Measurements from ENCODE around the gene PCCA. TPM values are rescaled to one million over a fixed set of nuclear protein-coding genes. Genes with fewer than 3 reads are reported as not detected.

The PCCA gene
- total RNA-seq, 1 donor from 2014 or later, result 66.8 TPM

GRCh38 chr13:100527644-100528043 is 438.8 kb downstream of the PCCA start:
- TF ChIP-seq, protein P1, sequence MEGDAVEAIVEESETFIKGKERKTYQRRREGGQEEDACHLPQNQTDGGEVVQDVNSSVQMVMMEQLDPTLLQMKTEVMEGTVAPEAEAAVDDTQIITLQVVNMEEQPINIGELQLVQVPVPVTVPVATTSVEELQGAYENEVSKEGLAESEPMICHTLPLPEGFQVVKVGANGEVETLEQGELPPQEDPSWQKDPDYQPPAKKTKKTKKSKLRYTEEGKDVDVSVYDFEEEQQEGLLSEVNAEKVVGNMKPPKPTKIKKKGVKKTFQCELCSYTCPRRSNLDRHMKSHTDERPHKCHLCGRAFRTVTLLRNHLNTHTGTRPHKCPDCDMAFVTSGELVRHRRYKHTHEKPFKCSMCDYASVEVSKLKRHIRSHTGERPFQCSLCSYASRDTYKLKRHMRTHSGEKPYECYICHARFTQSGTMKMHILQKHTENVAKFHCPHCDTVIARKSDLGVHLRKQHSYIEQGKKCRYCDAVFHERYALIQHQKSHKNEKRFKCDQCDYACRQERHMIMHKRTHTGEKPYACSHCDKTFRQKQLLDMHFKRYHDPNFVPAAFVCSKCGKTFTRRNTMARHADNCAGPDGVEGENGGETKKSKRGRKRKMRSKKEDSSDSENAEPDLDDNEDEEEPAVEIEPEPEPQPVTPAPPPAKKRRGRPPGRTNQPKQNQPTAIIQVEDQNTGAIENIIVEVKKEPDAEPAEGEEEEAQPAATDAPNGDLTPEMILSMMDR (IDR thresholded peaks at IDR 0.05; ENCODE audit: partially characterized antibody, unreplicated experiment), result no peak
- Mint-ChIP-seq H3K27ac (ENCODE audit: unreplicated experiment) (no peak overlapping the region), H3K27me3 (ENCODE audit: unreplicated experiment) (peaks cover 6% of the 10 kb centered on the region), H3K9me3 (ENCODE audit: unreplicated experiment) (peaks cover 6% of the 10 kb centered on the region), H3K4me1 (ENCODE audit: low read depth, unreplicated experiment) (peaks cover 44% of the 10 kb centered on the region), H3K4me3 (ENCODE audit: unreplicated experiment) (no peak overlapping the region), H3K36me3 (ENCODE audit: unreplicated experiment) (peaks cover 3% of the 10 kb centered on the region)
- no peak for DNase-seq

- no peak overlapping the region for H3K27ac Mint-ChIP-seq (ENCODE audit: unreplicated experiment)
- H3K4me3 Mint-ChIP-seq (ENCODE audit: unreplicated experiment), result no peak overlapping the region
- H3K9me3 Mint-ChIP-seq (ENCODE audit: unreplicated experiment), result peaks cover 5% of the 10 kb centered on the region
- H3K27me3 Mint-ChIP-seq (ENCODE audit: unreplicated experiment), result peaks cover 6% of the 10 kb centered on the region
- TF ChIP-seq, protein P1 (IDR thresholded peaks at IDR 0.05; ENCODE audit: partially characterized antibody, unreplicated experiment), result no peak
- H3K4me1 Mint-ChIP-seq (ENCODE audit: low read depth, unreplicated experiment), result peaks cover 37% of the 10 kb centered on the region
- H3K36me3 Mint-ChIP-seq (ENCODE audit: unreplicated experiment), result peaks cover 3% of the 10 kb centered on the region
- DNase-seq, result no peak
Measured at GRCh38 chr13:100528353-100528752, 439.5 kb downstream of the PCCA start.

GRCh38 chr13:100528820-100529219 is 439.9 kb downstream of the PCCA start:
- H3K4me3 Mint-ChIP-seq (ENCODE audit: unreplicated experiment), result no peak overlapping the region
- peaks cover 6% of the 10 kb centered on the region for H3K27me3 Mint-ChIP-seq (ENCODE audit: unreplicated experiment)
- peaks cover 33% of the 10 kb centered on the region for H3K4me1 Mint-ChIP-seq (ENCODE audit: low read depth, unreplicated experiment)
- peak overlapping the region; percentile 40 for H3K27ac Mint-ChIP-seq (ENCODE audit: unreplicated experiment)
- TF ChIP-seq, protein P1 (IDR thresholded peaks at IDR 0.05; ENCODE audit: partially characterized antibody, unreplicated experiment), result no peak
- DNase-seq, result no peak
- H3K9me3 Mint-ChIP-seq (ENCODE audit: unreplicated experiment), result peaks cover 5% of the 10 kb centered on the region
- H3K36me3 Mint-ChIP-seq (ENCODE audit: unreplicated experiment), result peaks cover 3% of the 10 kb centered on the region

GRCh38 chr13:100529666-100530377 is 440.9 kb downstream of the PCCA start:
- Mint-ChIP-seq H3K36me3 (ENCODE audit: unreplicated experiment) (peaks cover 5% of the 10 kb centered on the region), H3K9me3 (ENCODE audit: unreplicated experiment) (peaks cover 10% of the 10 kb centered on the region), H3K4me1 (ENCODE audit: low read depth, unreplicated experiment) (peaks cover 31% of the 10 kb centered on the region), H3K4me3 (ENCODE audit: unreplicated experiment) (no peak overlapping the region), H3K27me3 (ENCODE audit: unreplicated experiment) (peaks cover 6% of the 10 kb centered on the region), H3K27ac (ENCODE audit: unreplicated experiment) (peak overlapping the region; percentile 43)
- no peak for DNase-seq
- TF ChIP-seq, protein P1 (IDR thresholded peaks at IDR 0.05; ENCODE audit: partially characterized antibody, unreplicated experiment), result no peak

DNA sequence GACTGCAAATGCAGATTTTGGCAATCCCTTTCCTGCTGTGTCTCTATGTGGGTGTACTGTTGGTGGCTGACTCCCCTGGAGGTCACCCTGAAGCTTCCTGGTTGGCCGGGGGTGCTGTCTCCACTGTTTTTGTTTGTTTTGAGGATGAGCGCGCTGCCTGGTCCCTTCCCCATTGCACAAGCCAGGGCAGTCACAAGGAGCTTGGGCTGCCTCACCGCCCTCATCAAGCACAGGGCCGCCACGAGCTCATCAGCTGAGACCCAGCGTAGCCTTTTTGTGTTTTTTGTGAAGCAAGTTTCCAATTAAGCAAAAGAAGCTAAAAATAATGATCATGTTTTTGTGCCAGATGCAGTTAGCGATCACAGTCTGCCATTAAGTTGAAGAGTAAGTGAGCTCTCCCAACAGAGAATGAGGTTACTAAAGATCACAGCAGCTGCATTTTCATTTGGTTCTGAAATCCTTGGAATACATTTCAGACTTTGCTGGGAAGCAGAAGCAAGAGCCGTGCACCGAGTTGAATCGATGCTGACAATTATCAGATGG is 441.8 kb downstream of the PCCA start:
- no peak overlapping the region for H3K4me3 Mint-ChIP-seq (ENCODE audit: unreplicated experiment)
- no peak for DNase-seq
- H3K27ac Mint-ChIP-seq (ENCODE audit: unreplicated experiment), result no peak overlapping the region
- TF ChIP-seq, protein P1 (IDR thresholded peaks at IDR 0.05; ENCODE audit: partially characterized antibody, unreplicated experiment), result no peak
- H3K27me3 Mint-ChIP-seq (ENCODE audit: unreplicated experiment), result peaks cover 10% of the 10 kb centered on the region
- H3K36me3 Mint-ChIP-seq (ENCODE audit: unreplicated experiment), result peaks cover 11% of the 10 kb centered on the region
- H3K4me1 Mint-ChIP-seq (ENCODE audit: low read depth, unreplicated experiment), result peaks cover 26% of the 10 kb centered on the region
- H3K9me3 Mint-ChIP-seq (ENCODE audit: unreplicated experiment), result peaks cover 10% of the 10 kb centered on the region

All from glutamatergic neuron (in vitro differentiated cells).